Measurements from ENCODE around the gene CMYA5. TPM values are rescaled to one million over a fixed set of nuclear protein-coding genes. Genes with fewer than 3 reads are reported as not detected.

The CMYA5 gene
- total RNA-seq, 1 experiment from 2014 or later = 0.22 TPM

DNA sequence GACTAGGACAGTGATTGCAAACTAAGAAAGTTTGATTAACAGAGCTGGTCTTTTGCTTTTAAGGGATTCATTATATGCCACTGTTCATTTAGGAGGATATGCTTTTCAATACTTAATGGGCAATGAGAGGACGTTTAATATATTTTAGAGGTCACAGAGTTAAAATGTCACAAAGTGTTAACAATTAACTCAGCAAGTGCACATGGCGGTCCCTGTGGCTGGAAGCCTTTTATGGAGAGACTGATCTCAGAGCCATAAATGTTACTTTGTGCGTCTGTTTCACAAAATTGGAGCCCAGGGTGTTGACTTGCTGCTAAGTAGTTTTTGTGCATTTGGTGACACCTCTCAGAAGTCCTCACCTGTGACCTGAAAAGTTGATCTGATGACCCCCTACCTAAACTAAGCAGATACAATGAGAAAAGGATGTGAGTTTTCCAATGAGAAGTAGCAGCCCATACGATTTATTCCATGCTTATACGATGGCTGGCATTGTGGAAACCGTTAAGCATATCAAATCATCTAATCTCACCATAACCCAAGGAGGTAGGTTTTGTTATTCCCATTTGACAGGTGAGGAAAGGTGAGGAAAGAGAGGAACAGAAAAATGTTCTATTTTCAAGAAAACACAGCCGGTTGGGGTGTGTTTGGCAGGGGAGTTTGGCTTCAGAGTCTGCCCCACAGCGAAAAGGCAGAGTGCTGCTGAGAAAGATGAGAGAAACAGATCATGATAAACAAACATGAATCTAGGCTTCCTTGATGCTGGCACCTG, 64.4 kb downstream of the CMYA5 start:
- RAD21 ChIA-PET (ENCODE audit: low non-redundant PET in 1 of 2, low total read pairs in 2 of 2, uncharacterized antibody in 2 of 2, unreplicated experiment in 2 of 2) = no interaction called here
- Histone ChIP-seq H4K20me1 (ENCODE audit: insufficient read depth) (no peaks in the 10 kb centered on the region), H3K36me3 (ENCODE audit: control insufficient read depth in 1 of 2, insufficient read depth in 2 of 2, low read length in 2 of 2) (no peaks in the 10 kb centered on the region), H3K4me3 (replicated peaks in 1 of 2; ENCODE audit: low read depth in 1 of 2, low read length in 2 of 2) (no peak overlapping the region), H2AFZ (ENCODE audit: low read depth, low read length, poor library complexity, severe bottlenecking) (no peak overlapping the region), H3K9me3 (ENCODE audit: control insufficient read depth in 1 of 2, insufficient read depth in 1 of 2, low read depth in 1 of 2, low read length in 2 of 2) (no peaks in the 10 kb centered on the region), H3K27ac (ENCODE audit: low read depth, low read length) (no peak overlapping the region), H3K4me2 (ENCODE audit: low read length) (no peak overlapping the region), H3K27me3 (ENCODE audit: insufficient read depth, low read length) (no peaks in the 10 kb centered on the region), H3K4me1 (ENCODE audit: control insufficient read depth in 1 of 2, insufficient read depth in 2 of 2, low read length in 2 of 2) (no peaks in the 10 kb centered on the region), H3K9ac (ENCODE audit: low read length) (no peak overlapping the region), H3K9me2 (ENCODE audit: insufficient read depth) (no peaks in the 10 kb centered on the region), H3K79me2 (ENCODE audit: insufficient read depth, low read length) (no peaks in the 10 kb centered on the region)
- POLR2A ChIA-PET = no interaction called here
- intact Hi-C loops (cut with micrococcal nuclease) = no loop called here
- DNase-seq (ENCODE audit: low read depth, low spot score) = no peak
- CTCF ChIA-PET = no interaction called here
- no TSS peak for BruUV-seq (replicated peaks)
- TF ChIP-seq EZH2 (IDR thresholded peaks at IDR 0.05) = no peak
- TF ChIP-seq CEBPB (IDR thresholded peaks at IDR 0.05; ENCODE audit: low read depth) = no peak
- no peak for TF ChIP-seq ZNF274 (IDR thresholded peaks at IDR 0.05; ENCODE audit: low read depth, low read length)
- no peak for TF ChIP-seq RAD21 (IDR thresholded peaks at IDR 0.05; ENCODE audit: low read depth)
- TF ChIP-seq, protein P1, sequence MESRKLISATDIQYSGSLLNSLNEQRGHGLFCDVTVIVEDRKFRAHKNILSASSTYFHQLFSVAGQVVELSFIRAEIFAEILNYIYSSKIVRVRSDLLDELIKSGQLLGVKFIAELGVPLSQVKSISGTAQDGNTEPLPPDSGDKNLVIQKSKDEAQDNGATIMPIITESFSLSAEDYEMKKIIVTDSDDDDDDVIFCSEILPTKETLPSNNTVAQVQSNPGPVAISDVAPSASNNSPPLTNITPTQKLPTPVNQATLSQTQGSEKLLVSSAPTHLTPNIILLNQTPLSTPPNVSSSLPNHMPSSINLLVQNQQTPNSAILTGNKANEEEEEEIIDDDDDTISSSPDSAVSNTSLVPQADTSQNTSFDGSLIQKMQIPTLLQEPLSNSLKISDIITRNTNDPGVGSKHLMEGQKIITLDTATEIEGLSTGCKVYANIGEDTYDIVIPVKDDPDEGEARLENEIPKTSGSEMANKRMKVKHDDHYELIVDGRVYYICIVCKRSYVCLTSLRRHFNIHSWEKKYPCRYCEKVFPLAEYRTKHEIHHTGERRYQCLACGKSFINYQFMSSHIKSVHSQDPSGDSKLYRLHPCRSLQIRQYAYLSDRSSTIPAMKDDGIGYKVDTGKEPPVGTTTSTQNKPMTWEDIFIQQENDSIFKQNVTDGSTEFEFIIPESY (IDR thresholded peaks at IDR 0.05; ENCODE audit: extremely low read depth, insufficient replicate concordance, low read length) = no peak
- no peak for TF ChIP-seq POLR2AphosphoS5 (IDR thresholded peaks at IDR 0.05; ENCODE audit: low read depth, low read length)
- TF ChIP-seq FOSL1 (IDR thresholded peaks at IDR 0.05; ENCODE audit: low read depth) = no peak
- TF ChIP-seq, protein P2, sequence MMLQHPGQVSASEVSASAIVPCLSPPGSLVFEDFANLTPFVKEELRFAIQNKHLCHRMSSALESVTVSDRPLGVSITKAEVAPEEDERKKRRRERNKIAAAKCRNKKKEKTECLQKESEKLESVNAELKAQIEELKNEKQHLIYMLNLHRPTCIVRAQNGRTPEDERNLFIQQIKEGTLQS (IDR thresholded peaks at IDR 0.05) = no peak
- no peak for TF ChIP-seq ZFX (IDR thresholded peaks at IDR 0.05)
- TF ChIP-seq SP1 (IDR thresholded peaks at IDR 0.05; ENCODE audit: low read depth) = no peak
- no peak for TF ChIP-seq JUND (IDR thresholded peaks at IDR 0.05)
- TF ChIP-seq EZH2phosphoT487 (IDR thresholded peaks at IDR 0.05; ENCODE audit: borderline replicate concordance) = no peak
- TF ChIP-seq, protein P3, sequence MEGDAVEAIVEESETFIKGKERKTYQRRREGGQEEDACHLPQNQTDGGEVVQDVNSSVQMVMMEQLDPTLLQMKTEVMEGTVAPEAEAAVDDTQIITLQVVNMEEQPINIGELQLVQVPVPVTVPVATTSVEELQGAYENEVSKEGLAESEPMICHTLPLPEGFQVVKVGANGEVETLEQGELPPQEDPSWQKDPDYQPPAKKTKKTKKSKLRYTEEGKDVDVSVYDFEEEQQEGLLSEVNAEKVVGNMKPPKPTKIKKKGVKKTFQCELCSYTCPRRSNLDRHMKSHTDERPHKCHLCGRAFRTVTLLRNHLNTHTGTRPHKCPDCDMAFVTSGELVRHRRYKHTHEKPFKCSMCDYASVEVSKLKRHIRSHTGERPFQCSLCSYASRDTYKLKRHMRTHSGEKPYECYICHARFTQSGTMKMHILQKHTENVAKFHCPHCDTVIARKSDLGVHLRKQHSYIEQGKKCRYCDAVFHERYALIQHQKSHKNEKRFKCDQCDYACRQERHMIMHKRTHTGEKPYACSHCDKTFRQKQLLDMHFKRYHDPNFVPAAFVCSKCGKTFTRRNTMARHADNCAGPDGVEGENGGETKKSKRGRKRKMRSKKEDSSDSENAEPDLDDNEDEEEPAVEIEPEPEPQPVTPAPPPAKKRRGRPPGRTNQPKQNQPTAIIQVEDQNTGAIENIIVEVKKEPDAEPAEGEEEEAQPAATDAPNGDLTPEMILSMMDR (IDR thresholded peaks at IDR 0.05 in 2 of 3, conservative IDR thresholded peaks at IDR 0.05 in 1 of 3; ENCODE audit: borderline replicate concordance in 1 of 3, insufficient read depth in 1 of 3, low read depth in 2 of 3, low read length in 2 of 3) = no peak
- no peak for ATAC-seq

Data from HCT116 (cell line).